Skeletal muscle satellite cell (primary cell): ENCODE results near the gene KIAA1217.

Experiments
- H3K27me3 ChIP-seq: 2 replicates; pipeline ENCODE4 v1.7.0; 2013; ENCODE audit warnings: low read length; ENCODE audit not compliant: control insufficient read depth, insufficient read depth
- H3K36me3 ChIP-seq: 2 replicates; pipeline ENCODE4 v1.7.0; 2013; ENCODE audit warnings: mild to moderate bottlenecking, control low read depth, low read length; ENCODE audit not compliant: insufficient read depth
- H3K4me1 ChIP-seq: 2 replicates; pipeline ENCODE4 v1.7.0; 2013; ENCODE audit warnings: low read length; ENCODE audit not compliant: control insufficient read depth, insufficient read depth
- H3K4me2 ChIP-seq: 2 replicates; pipeline ENCODE4 v1.7.0; 2013; ENCODE audit warnings: mild to moderate bottlenecking, low read length
- H3K4me3 ChIP-seq: 2 replicates; pipeline ENCODE4 v1.7.0; 2013; ENCODE audit warnings: low read length
- H3K9ac ChIP-seq: 2 replicates; pipeline ENCODE4 v1.7.0; 2013; ENCODE audit warnings: mild to moderate bottlenecking, low read depth, low read length, moderate library complexity
- H3K9me3 ChIP-seq: replicated peaks from 2 replicates; pipeline ENCODE4 v1.7.0; 2013; ENCODE audit warnings: mild to moderate bottlenecking, control low read depth, low read length

KIAA1217 gene

DNA sequence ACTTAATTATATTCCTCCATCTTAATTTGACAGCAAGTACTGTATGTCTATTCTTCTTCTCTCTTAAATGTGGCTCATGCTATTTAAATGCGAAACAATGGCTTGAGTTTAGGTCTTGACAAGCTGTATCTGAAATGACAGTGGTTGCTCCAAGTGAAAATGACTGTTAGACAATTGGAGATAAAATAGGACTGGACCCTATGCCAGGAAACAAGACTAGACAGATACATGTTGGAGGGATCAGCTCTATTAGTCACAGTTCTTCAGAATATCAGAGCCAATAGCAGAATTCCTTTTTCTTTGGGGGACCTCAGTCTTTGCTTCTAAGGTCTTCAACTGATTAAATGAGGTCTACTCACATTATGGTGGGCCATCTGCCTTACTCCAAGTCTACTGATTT lies 25.8 kb downstream of the KIAA1217 start:
- Histone ChIP-seq H3K4me1 (no peaks in the 10 kb centered on the region), H3K4me2 (no peak overlapping the region), H3K9ac (no peak overlapping the region), H3K36me3 (no peaks in the 10 kb centered on the region), H3K27me3 (no peaks in the 10 kb centered on the region), H3K4me3 (no peak overlapping the region), H3K9me3 (no peaks in the 10 kb centered on the region)

DNA sequence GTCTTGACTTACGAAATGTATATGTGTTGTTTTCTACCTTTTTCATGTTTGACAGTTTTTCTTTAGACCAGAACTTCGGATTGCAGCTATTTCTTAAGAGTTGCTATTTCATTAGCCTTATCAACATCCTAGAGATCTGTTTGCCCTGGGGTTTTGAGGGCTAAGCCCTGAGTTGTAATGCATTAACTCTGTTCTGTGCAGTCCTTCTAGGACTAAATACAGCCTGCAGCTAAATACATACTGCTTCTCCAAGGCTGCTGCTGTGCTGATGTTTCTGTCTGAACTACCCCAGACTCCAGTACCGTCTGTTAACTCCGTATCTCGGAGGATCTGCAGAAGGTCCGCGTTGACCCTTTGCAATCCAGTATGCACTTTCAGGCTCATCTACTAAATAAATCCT lies 26.5 kb downstream of the KIAA1217 start:
- Histone ChIP-seq H3K9me3 (no peaks in the 10 kb centered on the region), H3K36me3 (no peaks in the 10 kb centered on the region), H3K4me2 (no peak overlapping the region), H3K4me1 (no peaks in the 10 kb centered on the region), H3K4me3 (no peak overlapping the region), H3K27me3 (no peaks in the 10 kb centered on the region), H3K9ac (no peak overlapping the region)

DNA sequence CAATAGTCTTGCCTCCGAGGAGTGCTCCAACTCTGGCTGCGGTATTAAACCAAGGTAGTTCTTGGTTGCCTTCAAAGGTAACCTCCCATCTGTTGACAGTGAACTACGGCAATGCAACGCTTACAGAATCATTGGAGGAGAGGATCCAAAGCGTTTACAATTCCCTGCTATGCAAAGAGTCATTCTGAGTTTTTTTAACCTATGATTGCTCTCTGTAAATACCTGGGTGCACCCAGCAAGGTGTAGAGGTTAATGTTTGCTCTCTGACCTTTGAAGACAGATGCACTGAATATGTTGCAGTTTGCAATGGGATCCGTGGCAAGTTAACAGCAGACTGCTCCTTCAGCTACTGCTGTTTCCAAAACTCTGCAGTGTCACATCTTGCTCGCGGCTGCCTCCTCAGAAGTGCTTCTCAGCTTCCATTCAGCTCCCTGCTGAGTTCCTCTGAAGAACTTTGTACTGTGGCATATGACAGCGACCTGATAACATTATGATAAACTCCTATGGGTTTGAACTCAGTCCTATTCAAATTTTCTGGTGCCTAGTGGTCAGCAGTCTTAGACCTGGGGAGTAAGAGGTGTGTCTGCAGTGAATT lies 29.0 kb downstream of the KIAA1217 start:
- Histone ChIP-seq H3K4me2 (no peak overlapping the region), H3K27me3 (no peaks in the 10 kb centered on the region), H3K36me3 (no peaks in the 10 kb centered on the region), H3K4me3 (no peak overlapping the region), H3K9ac (no peak overlapping the region), H3K4me1 (no peaks in the 10 kb centered on the region), H3K9me3 (no peaks in the 10 kb centered on the region)

DNA sequence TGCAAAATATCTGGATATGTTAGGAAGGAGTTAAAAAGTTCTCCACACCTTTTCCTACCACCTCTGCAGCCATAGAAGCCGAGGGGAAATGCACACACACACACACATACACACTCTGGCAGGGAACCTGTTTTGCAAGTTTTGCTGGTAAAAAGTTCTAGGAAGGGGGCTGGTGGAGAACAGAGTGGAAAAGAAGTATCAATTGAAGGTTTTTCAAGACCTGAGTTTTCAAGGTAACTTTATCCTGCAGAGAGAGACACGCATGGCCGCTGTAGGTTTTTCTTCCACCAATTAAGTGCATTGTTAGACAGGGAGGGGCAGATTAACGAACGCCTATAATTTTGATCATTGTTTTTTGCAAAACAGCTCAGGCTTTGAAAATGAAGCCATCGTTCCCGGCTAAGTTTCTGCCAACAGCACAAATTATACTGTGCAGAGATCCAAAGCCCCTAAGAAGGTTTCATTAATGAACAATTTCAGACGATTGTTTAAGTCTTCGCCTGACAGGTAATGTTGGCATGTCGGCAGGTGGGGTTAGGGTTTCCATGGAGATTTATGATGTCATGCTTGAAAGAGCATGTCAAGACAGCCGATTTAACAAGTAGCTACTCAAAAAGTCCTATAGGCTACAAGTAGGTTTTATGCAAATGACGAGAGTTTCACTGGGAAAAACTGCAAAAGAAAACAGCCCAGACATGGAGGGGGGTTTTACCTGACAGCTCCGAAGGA lies 29.7 kb downstream of the KIAA1217 start:
- H3K9me3 ChIP-seq, result no peaks in the 10 kb centered on the region
- H3K4me3 ChIP-seq, result no peak overlapping the region
- H3K36me3 ChIP-seq, result no peaks in the 10 kb centered on the region
- H3K9ac ChIP-seq, result no peak overlapping the region
- H3K4me1 ChIP-seq, result no peaks in the 10 kb centered on the region
- no peak overlapping the region for H3K4me2 ChIP-seq
- H3K27me3 ChIP-seq, result no peaks in the 10 kb centered on the region

DNA sequence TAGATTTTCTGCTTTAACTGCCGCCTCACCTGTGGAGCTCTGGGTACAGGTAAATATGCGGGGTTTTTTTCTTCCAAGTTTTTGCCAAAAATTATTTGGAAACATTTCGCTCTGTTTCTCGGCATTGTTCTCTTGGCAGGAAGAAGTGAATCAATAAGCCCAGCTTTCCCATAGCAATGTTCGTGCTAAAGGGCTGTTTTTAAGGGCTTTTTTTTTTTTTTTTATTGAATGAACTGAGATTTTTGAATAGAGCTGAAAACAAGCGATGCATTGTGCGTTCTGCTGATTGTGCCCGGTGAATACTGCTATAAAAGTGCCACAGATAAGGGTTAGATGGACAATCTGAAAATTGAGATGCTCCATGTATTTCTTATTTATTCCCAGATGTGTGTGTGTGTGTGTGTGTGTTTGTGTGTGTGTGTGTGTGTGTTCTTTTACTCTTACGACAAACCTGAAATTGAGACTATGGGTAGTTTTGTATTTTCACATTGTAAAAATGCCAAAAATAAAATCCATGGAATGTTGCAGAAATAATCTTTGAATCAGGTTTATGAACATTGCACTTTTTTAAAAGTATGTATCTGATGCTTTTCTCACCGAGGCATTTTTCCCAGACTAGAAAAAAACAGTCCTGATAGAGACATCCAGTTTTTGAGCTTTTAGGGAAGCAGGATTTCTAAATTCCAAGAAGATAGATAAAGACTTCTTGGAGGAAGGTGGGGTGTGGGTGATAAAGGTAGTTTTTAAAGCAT lies 30.5 kb downstream of the KIAA1217 start:
- H3K27me3 ChIP-seq, result no peaks in the 10 kb centered on the region
- no peak overlapping the region for H3K4me2 ChIP-seq
- H3K4me3 ChIP-seq, result no peak overlapping the region
- H3K4me1 ChIP-seq, result no peaks in the 10 kb centered on the region
- no peaks in the 10 kb centered on the region for H3K36me3 ChIP-seq
- no peaks in the 10 kb centered on the region for H3K9me3 ChIP-seq
- H3K9ac ChIP-seq, result no peak overlapping the region

DNA sequence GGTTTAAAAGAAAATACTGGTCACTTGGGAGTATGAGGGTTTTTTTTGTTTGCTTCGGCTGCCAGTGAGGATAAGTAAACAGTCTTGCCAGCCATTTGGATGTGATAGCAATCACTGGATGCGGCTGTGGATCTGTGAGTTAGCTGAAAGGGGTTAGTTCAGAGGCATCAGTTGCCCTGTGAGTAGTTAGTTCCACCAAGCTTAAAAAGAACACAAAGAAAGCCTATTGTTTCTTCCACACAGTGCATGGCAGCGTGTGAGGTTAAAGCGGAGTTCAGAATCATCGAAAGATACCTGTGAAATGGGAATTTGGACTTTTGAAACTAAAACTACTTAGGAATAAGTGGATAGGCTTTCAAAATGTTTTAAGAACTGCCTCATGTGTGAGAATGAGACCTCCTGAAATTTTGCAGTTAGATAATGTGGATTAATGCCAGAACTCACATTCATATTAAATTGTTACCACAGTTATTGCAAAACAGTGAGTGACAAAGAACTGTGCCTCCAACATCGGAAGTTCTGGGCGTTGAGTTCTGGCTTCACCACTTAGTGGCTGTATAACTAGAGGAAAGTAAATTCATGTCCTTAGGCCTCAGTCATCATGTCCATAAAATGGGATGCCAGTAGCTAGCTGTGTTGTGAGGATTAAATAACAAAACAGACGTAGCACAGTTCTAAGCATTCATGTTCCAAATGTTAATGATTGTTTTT lies 31.3 kb downstream of the KIAA1217 start:
- no peaks in the 10 kb centered on the region for H3K9me3 ChIP-seq
- H3K4me1 ChIP-seq, result no peaks in the 10 kb centered on the region
- no peak overlapping the region for H3K9ac ChIP-seq
- no peaks in the 10 kb centered on the region for H3K27me3 ChIP-seq
- no peak overlapping the region for H3K4me3 ChIP-seq
- H3K4me2 ChIP-seq, result no peak overlapping the region
- no peaks in the 10 kb centered on the region for H3K36me3 ChIP-seq

DNA sequence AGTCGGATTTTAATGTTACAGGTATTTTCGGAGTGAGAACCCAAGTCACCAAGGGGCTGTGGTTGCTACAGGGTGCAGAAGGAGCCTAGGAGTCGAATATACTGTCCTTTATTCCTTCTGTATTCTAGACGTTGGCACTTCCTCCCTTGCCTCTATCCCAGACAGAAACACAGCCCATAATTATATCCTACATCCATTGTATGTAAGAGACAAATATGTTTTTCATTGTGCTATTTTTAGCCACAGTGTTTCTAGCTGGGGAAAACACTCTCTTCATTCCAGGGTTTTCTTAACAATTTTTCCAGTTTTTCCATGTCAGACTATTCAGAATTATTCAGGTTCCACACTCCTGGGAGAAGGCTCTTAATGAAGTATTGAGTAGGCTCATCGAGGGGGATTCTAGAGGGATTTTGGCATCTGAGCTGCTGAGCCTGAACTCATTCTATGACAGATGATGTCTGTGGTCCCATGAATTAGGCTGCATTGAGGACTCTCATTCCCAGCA lies 32.6 kb downstream of the KIAA1217 start:
- H3K36me3 ChIP-seq, result no peaks in the 10 kb centered on the region
- no peak overlapping the region for H3K9ac ChIP-seq
- H3K4me1 ChIP-seq, result no peaks in the 10 kb centered on the region
- no peaks in the 10 kb centered on the region for H3K9me3 ChIP-seq
- no peak overlapping the region for H3K4me2 ChIP-seq
- no peaks in the 10 kb centered on the region for H3K27me3 ChIP-seq
- H3K4me3 ChIP-seq, result no peak overlapping the region

DNA sequence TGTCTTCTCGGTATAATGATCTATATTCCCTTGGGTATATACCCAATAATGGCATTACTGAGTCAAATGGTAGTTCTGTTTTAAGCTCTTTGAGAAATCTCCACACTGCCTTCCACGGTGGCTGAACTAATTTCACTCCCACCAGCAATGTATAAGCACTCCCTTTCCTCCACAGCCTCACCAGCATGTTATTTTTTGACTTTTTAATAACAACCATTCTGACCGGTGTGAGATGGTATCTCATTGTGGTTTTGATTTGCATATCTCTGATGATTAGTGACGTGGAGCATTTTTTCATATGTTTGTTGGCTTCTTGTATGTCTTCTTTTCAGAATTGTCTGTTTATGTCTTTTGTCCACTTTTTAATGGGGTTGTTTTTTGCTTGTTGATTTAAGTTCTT lies 33.6 kb downstream of the KIAA1217 start:
- Histone ChIP-seq H3K4me2 (no peak overlapping the region), H3K36me3 (no peaks in the 10 kb centered on the region), H3K9me3 (no peaks in the 10 kb centered on the region), H3K4me1 (no peaks in the 10 kb centered on the region), H3K4me3 (no peak overlapping the region), H3K9ac (no peak overlapping the region), H3K27me3 (no peaks in the 10 kb centered on the region)

DNA sequence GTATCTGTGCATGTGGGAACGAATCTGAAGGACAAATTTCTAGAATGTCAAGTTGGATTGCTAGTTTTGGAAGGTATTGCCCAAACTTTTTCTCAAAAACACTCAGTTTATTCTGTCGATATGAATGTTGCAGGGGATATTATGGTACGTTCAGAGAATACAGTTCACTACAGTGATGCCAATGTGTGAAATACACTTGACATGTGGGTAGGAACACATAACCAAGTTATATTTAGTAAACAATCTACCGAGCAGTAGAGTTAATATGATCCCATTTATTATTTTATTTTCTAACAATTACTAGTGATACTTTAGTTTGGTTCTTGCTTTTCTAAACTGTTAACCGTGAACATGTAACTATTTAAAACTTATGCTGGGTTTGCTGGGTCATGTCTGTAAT lies 37.4 kb downstream of the KIAA1217 start:
- Histone ChIP-seq H3K4me1 (no peaks in the 10 kb centered on the region), H3K9me3 (no peaks in the 10 kb centered on the region), H3K4me2 (no peak overlapping the region), H3K36me3 (no peaks in the 10 kb centered on the region), H3K27me3 (no peaks in the 10 kb centered on the region), H3K4me3 (no peak overlapping the region), H3K9ac (no peak overlapping the region)

DNA sequence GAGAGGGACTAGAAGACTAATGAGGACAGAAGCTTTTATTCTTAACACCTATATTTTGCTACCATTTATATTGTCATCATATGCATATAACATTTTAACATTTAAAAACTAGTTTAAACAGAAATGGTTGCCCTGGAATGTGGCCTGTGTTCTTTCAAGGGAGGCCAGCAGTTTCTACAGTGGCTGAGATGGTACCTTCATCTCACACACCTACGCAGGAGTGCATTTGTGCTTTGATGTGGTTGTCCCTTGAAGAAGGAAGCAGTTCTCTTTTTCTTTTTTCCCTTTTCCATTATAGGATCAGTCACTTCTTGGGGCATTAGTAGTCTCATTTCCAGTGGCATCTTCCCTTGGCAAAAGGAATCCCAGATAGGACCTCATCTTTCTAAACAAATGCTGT lies 38.9 kb downstream of the KIAA1217 start:
- Histone ChIP-seq H3K4me1 (no peaks in the 10 kb centered on the region), H3K4me2 (no peak overlapping the region), H3K9me3 (no peaks in the 10 kb centered on the region), H3K4me3 (no peak overlapping the region), H3K36me3 (no peaks in the 10 kb centered on the region), H3K9ac (no peak overlapping the region), H3K27me3 (no peaks in the 10 kb centered on the region)

DNA sequence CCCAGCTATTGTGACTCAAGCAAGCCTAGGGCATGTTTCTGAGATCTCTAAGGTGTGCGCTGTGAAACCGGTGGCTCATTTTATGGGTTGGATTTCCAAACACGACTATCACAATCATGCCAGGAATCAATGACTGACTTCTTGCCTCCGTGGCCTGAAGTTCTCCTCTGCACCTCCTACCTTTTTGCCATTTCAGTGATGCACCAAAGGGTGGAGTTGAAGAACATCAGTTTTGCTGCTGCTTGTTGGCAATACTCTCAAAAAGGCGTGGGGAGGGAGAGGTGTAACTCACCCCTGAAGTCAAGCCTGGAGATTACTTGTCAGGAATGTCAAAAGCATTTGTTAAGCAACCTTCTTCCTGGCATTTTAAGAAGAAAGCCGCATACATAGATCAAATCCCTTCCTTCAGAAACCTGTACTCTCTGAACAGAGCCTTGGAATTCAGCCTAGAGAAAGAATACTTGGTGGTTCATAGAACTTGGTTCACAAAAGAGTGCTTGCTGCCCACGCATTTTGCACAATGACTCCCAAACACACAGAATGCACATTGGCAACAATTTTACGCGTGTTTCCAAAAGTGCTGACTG lies 41.0 kb downstream of the KIAA1217 start:
- Histone ChIP-seq H3K27me3 (no peaks in the 10 kb centered on the region), H3K4me2 (no peak overlapping the region), H3K9me3 (no peaks in the 10 kb centered on the region), H3K9ac (no peak overlapping the region), H3K4me3 (no peak overlapping the region), H3K36me3 (no peaks in the 10 kb centered on the region), H3K4me1 (no peaks in the 10 kb centered on the region)
